ENCODE measurements around the gene PPP3R2. TPM values are rescaled to one million over a fixed set of nuclear protein-coding genes. Genes with fewer than 3 reads are reported as not detected.

The PPP3R2 gene, protein sequence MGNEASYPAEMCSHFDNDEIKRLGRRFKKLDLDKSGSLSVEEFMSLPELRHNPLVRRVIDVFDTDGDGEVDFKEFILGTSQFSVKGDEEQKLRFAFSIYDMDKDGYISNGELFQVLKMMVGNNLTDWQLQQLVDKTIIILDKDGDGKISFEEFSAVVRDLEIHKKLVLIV
- not detected in 2 replicates for total RNA-seq

DNA sequence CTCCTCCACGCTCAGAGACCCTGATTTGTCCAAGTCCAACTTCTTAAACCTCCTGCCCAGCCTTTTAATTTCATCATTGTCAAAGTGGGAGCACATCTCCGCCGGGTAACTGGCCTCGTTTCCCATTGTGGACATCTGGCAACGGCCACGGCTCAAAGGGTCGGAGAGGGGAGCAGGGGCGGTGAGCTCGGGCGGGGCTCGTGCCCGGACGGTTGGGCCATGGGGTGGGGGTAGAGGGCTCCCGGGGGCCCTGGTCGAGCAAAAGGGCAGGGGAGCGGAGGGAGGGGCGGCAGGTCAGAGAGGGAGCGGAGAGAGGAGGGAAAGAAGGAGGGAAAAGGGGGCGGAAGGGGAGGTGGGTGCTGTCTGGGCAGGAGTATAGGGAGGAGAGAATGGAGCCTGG, at the start of gene PPP3R2:
Gene PPP3R2 (minus strand): TSS at position 174 of the 400 bp plus-strand sequence. CDS start 48 bp downstream, at position 126.
- DNase-seq (ENCODE audit: low read depth, low spot score): no peak

- DNase-seq (ENCODE audit: low read depth, low spot score): no peak
These were observed 45.3 kb upstream of the PPP3R2 start for GRCh38 chr9:101639785-101640665.

GRCh38 chr9:101639311-101639710, 44.5 kb upstream of the PPP3R2 start:
- DNase-seq (ENCODE audit: low read depth, low spot score): no peak

GRCh38 chr9:101636247-101636646, 41.5 kb upstream of the PPP3R2 start:
- no peak for DNase-seq (ENCODE audit: low read depth, low spot score)

DNA sequence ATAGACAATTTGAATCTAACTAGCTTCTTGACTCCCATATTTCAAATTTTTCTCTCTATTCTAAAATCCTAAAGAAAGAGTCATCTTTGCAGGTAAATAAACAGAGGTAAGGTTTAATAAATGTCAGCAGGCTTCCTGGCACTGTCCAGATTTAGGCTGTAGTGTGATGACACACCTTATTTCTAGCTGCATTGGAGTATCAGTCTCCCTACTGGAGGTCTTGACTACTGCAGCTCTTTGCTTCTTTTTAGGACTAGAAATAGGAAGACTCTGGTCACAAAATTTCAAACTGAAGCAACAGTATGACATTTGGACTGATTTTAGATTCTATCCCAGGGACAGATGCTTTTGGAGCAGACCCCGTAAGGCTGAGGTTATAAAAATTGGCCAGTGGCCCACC, 40.7 kb upstream of the PPP3R2 start:
- DNase-seq (ENCODE audit: low read depth, low spot score): no peak

DNA sequence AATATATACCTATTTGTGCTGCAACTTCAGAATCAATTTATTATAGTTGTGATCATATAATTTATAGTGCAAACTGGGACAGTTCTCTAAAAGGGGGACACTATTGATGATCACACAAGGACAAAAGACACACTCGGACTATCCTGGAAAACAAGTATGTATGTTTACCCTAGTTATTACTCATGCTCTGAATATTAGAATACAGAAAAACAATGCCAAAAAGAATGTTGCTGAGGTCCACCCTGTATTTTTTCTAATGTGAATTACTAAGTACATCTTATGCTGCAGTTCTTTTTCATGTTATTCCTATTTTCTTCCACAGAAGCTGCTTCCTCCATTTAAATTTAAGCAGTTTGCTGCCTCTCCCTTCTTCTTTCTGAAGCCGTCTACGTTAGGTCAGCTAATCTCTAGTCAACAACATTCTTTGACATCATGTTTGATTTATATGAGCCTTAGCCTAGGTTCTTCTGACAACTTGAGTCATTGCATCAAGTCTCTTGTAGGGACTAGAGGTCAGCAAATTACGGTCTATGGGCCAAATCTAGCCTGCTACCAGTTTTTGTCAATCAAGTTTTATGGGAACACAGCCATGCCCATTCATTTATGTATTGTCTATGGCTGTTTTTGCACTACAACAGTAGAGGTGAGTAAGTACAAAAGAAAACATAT, 40.1 kb upstream of the PPP3R2 start:
- DNase-seq (ENCODE audit: low read depth, low spot score): no peak

GRCh38 chr9:101632611-101633010, 37.8 kb upstream of the PPP3R2 start:
- no peak for DNase-seq (ENCODE audit: low read depth, low spot score)

DNA sequence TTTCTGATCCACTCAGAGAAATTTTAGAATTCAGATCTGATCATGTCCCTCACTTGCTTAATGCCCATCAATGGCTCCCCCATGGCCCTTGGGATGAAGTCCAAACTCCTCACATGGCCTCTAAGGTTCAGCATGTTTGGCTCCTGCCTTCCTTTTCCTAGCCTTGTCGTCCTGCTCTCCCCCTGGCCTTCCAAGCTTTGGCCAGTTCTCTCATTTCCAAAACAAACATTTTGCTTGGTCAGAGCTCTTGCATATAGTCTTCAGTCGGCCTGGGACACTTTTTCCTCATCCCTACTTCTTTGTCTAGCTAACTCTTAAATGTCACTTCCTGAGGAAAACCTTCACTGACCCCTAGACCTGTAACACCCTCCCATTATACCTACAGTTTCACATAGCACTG, 37.1 kb upstream of the PPP3R2 start:
- no peak for DNase-seq (ENCODE audit: low read depth, low spot score)

DNA sequence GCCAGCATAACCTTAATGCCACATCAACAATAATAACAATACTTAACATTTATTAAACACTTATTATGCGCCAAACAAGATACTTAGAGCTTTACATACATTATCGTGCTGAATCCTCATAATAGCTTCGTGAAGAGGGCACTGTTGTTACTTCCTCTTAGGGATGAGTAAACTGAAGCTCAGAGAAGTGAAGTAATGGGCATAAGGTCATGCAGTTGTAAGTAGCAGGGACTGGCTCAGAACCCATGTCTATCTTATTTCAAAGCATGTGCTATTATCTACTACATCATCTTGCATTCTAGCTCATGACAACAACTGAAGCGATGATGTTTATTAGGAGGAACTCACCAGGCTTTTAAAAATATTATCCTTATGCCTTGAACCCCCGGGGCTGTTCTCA, 34.9 kb upstream of the PPP3R2 start:
- DNase-seq (ENCODE audit: low read depth, low spot score): no peak

- DNase-seq (ENCODE audit: low read depth, low spot score): no peak
These were observed 33.4 kb upstream of the PPP3R2 start for GRCh38 chr9:101628173-101628572.

DNA sequence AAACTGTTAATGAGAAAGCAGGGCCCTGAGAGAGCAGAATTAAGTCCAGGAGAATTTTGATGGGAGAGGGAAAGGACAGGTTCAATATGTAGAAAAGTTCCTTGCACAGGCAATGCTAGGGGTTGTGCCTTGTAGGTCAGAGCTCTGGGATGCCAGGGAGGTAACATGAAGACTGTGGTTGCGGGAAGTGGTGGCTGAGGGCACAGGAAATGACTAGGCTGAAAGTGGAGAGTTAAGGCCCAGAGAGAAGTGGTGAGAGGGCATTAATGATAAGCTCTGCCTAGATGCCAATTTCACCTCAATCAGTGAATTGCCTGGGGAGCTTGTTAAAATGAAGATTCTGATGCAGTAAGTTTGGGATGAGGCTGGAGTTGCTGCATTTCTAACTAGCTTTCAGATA, 31.5 kb upstream of the PPP3R2 start:
- DNase-seq (ENCODE audit: low read depth, low spot score): no peak

- DNase-seq (ENCODE audit: low read depth, low spot score): no peak
These were observed 31.1 kb upstream of the PPP3R2 start for GRCh38 chr9:101625876-101626275.

DNA sequence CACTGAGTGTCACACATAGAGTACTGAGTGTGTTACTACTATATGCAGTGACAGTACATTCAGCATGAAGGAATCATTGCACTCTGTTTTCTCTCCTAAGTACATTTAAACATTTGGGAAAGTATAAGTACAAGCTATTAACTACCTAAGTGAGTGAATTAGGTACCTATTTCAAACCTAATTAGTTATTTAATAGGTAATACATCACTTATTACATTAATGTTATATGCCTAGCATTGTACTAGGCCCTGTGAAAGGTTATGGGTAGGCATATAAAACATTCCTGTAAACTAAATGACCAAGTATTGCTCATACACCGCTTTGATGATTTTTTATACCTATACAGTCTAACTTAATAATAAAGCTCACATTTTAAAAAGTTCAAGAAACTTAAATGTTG, 25.7 kb upstream of the PPP3R2 start:
- no peak for DNase-seq (ENCODE audit: low read depth, low spot score)

- no peak for DNase-seq (ENCODE audit: low read depth, low spot score)
These were observed 23.9 kb upstream of the PPP3R2 start for GRCh38 chr9:101618698-101619097.

DNA sequence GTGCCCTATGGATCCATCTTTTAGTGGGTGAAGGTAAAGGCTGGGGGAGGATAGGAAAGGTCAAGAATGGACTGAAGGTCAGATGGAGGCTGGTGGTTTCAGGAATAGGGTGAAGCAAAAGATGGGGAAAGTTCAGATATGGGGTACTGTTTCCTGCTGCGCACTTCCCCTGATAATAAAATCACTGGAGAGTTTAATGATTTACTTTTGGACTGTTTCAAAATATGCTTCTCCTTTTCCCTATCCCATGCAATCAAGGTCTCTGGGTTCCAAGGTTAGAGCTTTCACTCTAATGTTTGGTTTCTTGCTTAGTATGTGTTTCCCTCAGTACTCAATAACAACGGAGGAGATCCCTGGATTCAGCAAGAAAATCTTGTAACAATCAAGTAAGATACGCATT, 10.8 kb upstream of the PPP3R2 start:
- no peak for DNase-seq (ENCODE audit: low read depth, low spot score)

- DNase-seq (ENCODE audit: low read depth, low spot score): no peak
These were observed 9.5 kb upstream of the PPP3R2 start for GRCh38 chr9:101604296-101604695.

GRCh38 chr9:101601904-101602765, 7.4 kb upstream of the PPP3R2 start:
- DNase-seq (ENCODE audit: low read depth, low spot score): no peak

GRCh38 chr9:101593345-101593744, 1.4 kb downstream of the PPP3R2 start:
- DNase-seq (ENCODE audit: low read depth, low spot score): no peak

DNA sequence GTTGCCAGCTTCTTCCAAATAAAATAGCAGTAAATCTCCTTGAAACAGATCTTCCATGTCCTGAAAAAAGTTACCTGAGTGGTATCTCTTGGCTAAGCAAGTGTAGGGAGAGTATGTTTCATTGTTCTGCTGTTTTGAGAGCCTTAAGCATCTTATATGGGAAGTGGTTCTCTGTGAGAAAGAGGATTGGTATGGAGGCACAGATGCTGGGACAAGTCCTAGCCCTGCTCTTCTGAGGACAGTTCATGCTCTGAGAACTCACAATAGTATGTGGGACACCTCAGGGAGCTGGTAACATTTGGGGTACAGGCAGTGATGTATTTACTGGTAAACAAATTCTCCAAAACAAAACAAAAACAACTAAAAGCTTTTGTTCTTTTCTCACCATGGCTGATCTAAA, 2.0 kb downstream of the PPP3R2 start:
- no peak for DNase-seq (ENCODE audit: low read depth, low spot score)

DNA sequence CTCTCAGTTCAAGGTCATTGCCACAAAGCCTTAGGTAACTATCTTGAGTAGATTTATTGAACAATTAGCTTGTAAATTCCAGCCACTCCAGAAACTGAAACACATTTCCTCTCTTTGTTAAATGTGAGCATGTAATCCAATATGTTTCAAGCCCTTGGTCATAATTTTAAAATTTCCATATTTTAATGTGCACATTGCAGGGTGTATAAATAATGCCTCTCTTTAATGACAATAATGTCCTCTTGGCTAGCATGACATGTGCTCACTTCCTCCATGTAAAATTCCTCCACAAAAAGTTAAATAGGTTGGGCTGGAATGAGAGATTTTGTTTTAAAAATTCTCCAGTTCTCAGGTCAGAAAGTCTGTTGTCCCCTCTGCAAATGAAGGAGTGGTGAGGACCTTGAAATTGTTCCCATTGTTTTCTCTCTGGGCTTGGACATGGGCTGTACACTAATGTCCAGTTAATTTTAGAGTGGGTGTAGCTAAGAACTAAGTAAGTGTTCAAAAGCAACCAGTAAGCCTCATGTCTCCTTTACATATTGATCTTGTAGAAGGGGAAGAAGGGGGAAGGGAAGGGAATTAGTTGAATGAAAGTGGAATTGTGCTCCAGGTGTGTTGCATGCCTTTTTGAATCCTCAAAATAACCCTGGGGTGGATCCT, 2.9 kb downstream of the PPP3R2 start:
- DNase-seq (ENCODE audit: low read depth, low spot score): no peak

DNA sequence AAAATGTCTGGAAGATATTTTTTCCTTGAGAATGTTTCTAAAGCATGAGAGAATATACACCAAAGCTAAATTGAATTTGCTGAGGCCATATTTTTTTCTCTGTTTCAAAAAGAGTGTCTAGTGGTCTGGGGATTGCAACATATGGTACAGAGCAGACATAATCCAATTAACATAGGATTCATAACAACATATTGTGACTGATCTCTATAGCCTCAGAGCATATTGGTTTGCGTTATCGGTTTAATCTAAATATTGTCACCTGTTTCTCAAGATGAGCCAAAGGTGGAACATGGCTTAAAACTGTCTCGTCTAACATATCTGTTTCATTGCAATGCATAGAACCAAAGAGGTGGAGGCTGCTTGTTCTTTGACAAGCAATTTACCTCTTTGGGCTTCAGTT, 3.9 kb downstream of the PPP3R2 start:
- no peak for DNase-seq (ENCODE audit: low read depth, low spot score)
